Lung microvascular endothelial cell (primary cell): ENCODE results near the gene CDC26. TPM values are rescaled to one million over a fixed set of nuclear protein-coding genes. Genes with fewer than 3 reads are reported as not detected.
"Not testable (repeated sequence)": the region's sequence is repeated elsewhere in the genome, so short reads cannot be mapped to it uniquely, and the experiment has no call there.

ENCODE experiments used
- DNase-seq, 2 donors: peaks; one replicate each; pipeline versions ENCODE4 v3.0.0 to v3.0.0-alpha.2; 2010; ENCODE audit warnings: low read depth in 2 of 2
- total RNA-seq: library from RNA; depleted of rRNA; stranded (reverse); fragments of >200 nt; gene quantifications from 2 replicates; pipeline ENCODE4 v1.2.1, GENCODE V29; 2014

Gene CDC26
- total RNA-seq, result 33.7 and 34.2 TPM in 2 replicates

- DNase-seq, result peak; percentile 99
Measured at GRCh38 chr9:113275157-113276131, at the start of gene CDC26, which contains the start of gene PRPF4. CDC26 (minus strand) TSS chr9:113275572; CDS start chr9:113272507, 3,065 bp downstream. PRPF4 (plus strand) TSS chr9:113275658; CDS start chr9:113275744, 86 bp downstream.

- DNase-seq, result no peak
Measured at GRCh38 chr9:113322671-113323070, 47.3 kb upstream of the CDC26 start.

- DNase-seq, result no peak
Measured at GRCh38 chr9:113320051-113320450, 44.7 kb upstream of the CDC26 start.

- DNase-seq, result no peak
Measured at GRCh38 chr9:113319054-113319453, 43.7 kb upstream of the CDC26 start.

- no peak for DNase-seq
Measured at GRCh38 chr9:113317777-113318176, 42.4 kb upstream of the CDC26 start.

GRCh38 chr9:113316030-113316429 lies 40.7 kb upstream of the CDC26 start:
- DNase-seq, result no peak

GRCh38 chr9:113315231-113315630 lies 39.9 kb upstream of the CDC26 start:
- no peak for DNase-seq

- no peak for DNase-seq
Measured at GRCh38 chr9:113313261-113313660, 37.9 kb upstream of the CDC26 start.

- DNase-seq, result no peak
Measured at GRCh38 chr9:113311961-113312360, 36.6 kb upstream of the CDC26 start.

- peak; percentile 10 to 38 for DNase-seq
Measured at GRCh38 chr9:113310538-113310937, 35.2 kb upstream of the CDC26 start.

GRCh38 chr9:113309204-113309813 lies 33.9 kb upstream of the CDC26 start:
- peak; percentile 61 to 73 for DNase-seq

GRCh38 chr9:113307396-113307975 lies 32.1 kb upstream of the CDC26 start:
- no peak for DNase-seq

- DNase-seq, result no peak
Measured at GRCh38 chr9:113306566-113306965, 31.2 kb upstream of the CDC26 start.

GRCh38 chr9:113302792-113303418 lies 27.5 kb upstream of the CDC26 start, which contains the start of gene RNF183:
RNF183 (minus strand) TSS chr9:113303376; CDS start chr9:113298184, 5,192 bp downstream.
- no peak for DNase-seq

- DNase-seq, result no peak
Measured at GRCh38 chr9:113301548-113301947, 26.2 kb upstream of the CDC26 start.

- DNase-seq, result peak in 1 of 2 donors; percentile 68
Measured at GRCh38 chr9:113299800-113300292, 24.5 kb upstream of the CDC26 start.

- no peak for DNase-seq
Measured at GRCh38 chr9:113298924-113299770, 23.8 kb upstream of the CDC26 start.

- no peak for DNase-seq
Measured at GRCh38 chr9:113298311-113298710, 22.9 kb upstream of the CDC26 start.

GRCh38 chr9:113296796-113297558 lies 21.6 kb upstream of the CDC26 start:
- no peak for DNase-seq

GRCh38 chr9:113296247-113296646 lies 20.9 kb upstream of the CDC26 start:
- DNase-seq, result not testable (repeated sequence)
